Measurements from ENCODE around the gene AP2B1. TPM values are rescaled to one million over a fixed set of nuclear protein-coding genes. Genes with fewer than 3 reads are reported as not detected.
"Not testable (repeated sequence)": the region's sequence is repeated elsewhere in the genome, so short reads cannot be mapped to it uniquely, and the experiment has no call there.

The AP2B1 gene
- total RNA-seq, 1 donor from 2014 or later = 162 TPM

- peak; percentile 44 for DNase-seq (ENCODE audit: low spot score)
Measured at GRCh38 chr17:35748341-35748841, 161.3 kb downstream of the AP2B1 start.

GRCh38 chr17:35748979-35749378 lies 161.9 kb downstream of the AP2B1 start:
- DNase-seq (ENCODE audit: low spot score) = no peak

GRCh38 chr17:35749560-35750412 lies 162.7 kb downstream of the AP2B1 start:
- no peak for DNase-seq (ENCODE audit: low spot score)

GRCh38 chr17:35750526-35751395 lies 163.6 kb downstream of the AP2B1 start:
- no peak for DNase-seq (ENCODE audit: low spot score)

- not testable (repeated sequence) for DNase-seq (ENCODE audit: low spot score)
Measured at GRCh38 chr17:35751541-35751940, 164.4 kb downstream of the AP2B1 start.

- DNase-seq (ENCODE audit: low spot score) = no peak
Measured at GRCh38 chr17:35752471-35752870, 165.3 kb downstream of the AP2B1 start.

- no peak for DNase-seq (ENCODE audit: low spot score)
Measured at GRCh38 chr17:35752945-35753764, 166.0 kb downstream of the AP2B1 start, which contains the start of gene GAS2L2. TSS of gene GAS2L2 (minus strand) at chr17:35753239. CDS start at chr17:35752850, 389 bp downstream.

GRCh38 chr17:35757243-35757642 lies 170.1 kb downstream of the AP2B1 start:
- DNase-seq (ENCODE audit: low spot score) = no peak

GRCh38 chr17:35760587-35760986 lies 173.5 kb downstream of the AP2B1 start, which contains the start of gene C17orf50:
TSS of gene C17orf50 (plus strand) at chr17:35760887. CDS start at chr17:35760942, 55 bp downstream.
- no peak for DNase-seq (ENCODE audit: low spot score)

- DNase-seq (ENCODE audit: low spot score) = no peak
Measured at GRCh38 chr17:35761601-35762000, 174.5 kb downstream of the AP2B1 start.

GRCh38 chr17:35763767-35764122 lies 176.6 kb downstream of the AP2B1 start:
- no peak for DNase-seq (ENCODE audit: low spot score)

GRCh38 chr17:35764123-35764991 lies 177.2 kb downstream of the AP2B1 start:
- DNase-seq (ENCODE audit: low spot score) = peak; percentile 90

GRCh38 chr17:35765086-35765710 lies 178.1 kb downstream of the AP2B1 start:
- no peak for DNase-seq (ENCODE audit: low spot score)

GRCh38 chr17:35765756-35766488 lies 178.8 kb downstream of the AP2B1 start:
- no peak for DNase-seq (ENCODE audit: low spot score)

GRCh38 chr17:35766489-35766877 lies 179.4 kb downstream of the AP2B1 start:
- DNase-seq (ENCODE audit: low spot score) = no peak

- peak; percentile 52 for DNase-seq (ENCODE audit: low spot score)
Measured at GRCh38 chr17:35766903-35767510, 179.9 kb downstream of the AP2B1 start.

GRCh38 chr17:35768797-35769196 lies 181.7 kb downstream of the AP2B1 start:
- no peak for DNase-seq (ENCODE audit: low spot score)

- DNase-seq (ENCODE audit: low spot score) = no peak
Measured at GRCh38 chr17:35769895-35770486, 182.9 kb downstream of the AP2B1 start.

Data from mucosa of gallbladder (tissue), 1 donor.